K562 (cell line): ENCODE data around the gene CACTIN. TPM values are rescaled to one million over a fixed set of nuclear protein-coding genes. Genes with fewer than 3 reads are reported as not detected.
A peak's percentile ranks its signal among the peaks of the same experiment; 100 is the strongest.

ENCODE experiments used
- ATAC-seq: fragments of 200-7000 bp; cut with Tn5 transposase; 3 replicates; pipeline ENCODE4 v1.9.1; 2020; ENCODE audit warnings: moderate library complexity
- BruUV-seq: library from RNA; stranded (reverse); fragments of 400-500 nt; replicated peaks from 2 replicates; lab custom pipeline; 2021; lab: Mats Ljungman, UMichigan
- CTCF ChIA-PET: fragments of 300-600 bp; formaldehyde crosslinking; extraction: SDS; loops from one replicate; lab custom pipeline; 2021; ENCODE audit warnings: low intra/inter-chr PET ratio; lab: Yijun Ruan, JAX
- POLR2A ChIA-PET: fragments of 300-600, 350-650 bp; sonication (Branson Sonifier 250); formaldehyde crosslinking; extraction: SDS; loops from one replicate; lab custom pipeline; 2021; ENCODE audit warnings: antibody characterized with exemption, inconsistent platforms; lab: Yijun Ruan, JAX
- DNase-seq, 4 experiments: peaks; one replicate each; pipeline versions ENCODE4 v3.0.0 to v3.0.0-alpha.2; 2011 to 2018; ENCODE audit warnings: low spot score in 3 of 4, mixed read lengths in 3 of 4; ENCODE audit errors: extremely low read depth in 1 of 4
- FAIRE-seq: peaks from 2 replicates; lab custom pipeline; 2011; peaks lifted over from hg19 to GRCh38; lab: Jason Lieb, UNC
- H2AFZ ChIP-seq: 2 replicates; pipeline ENCODE4 v1.6.0; 2011; ENCODE audit warnings: low read depth, low read length, control low read depth, inconsistent platforms
- H3K27ac ChIP-seq: fragments of 200-600 bp; 3 replicates; pipeline ENCODE4 v1.8.0; 2011; ENCODE audit warnings: low read depth, mild to moderate bottlenecking, control low read depth, inconsistent platforms, low read length, moderate library complexity, mixed read lengths; ENCODE audit errors: extremely low read depth
- H3K27me3 ChIP-seq, 2 experiments: fragments of 300-600 bp in 1 of 2; 2 replicates in 1 of 2; 3 replicates in 1 of 2; pipeline versions ENCODE4 v1.6.0 to v1.8.0; 2011; ENCODE audit warnings: inconsistent platforms in 2 of 2, low read length in 2 of 2, mild to moderate bottlenecking in 1 of 2, mixed read lengths in 1 of 2, moderate library complexity in 1 of 2; ENCODE audit not compliant: control insufficient read depth in 2 of 2, insufficient read depth in 2 of 2
- H3K36me3 ChIP-seq: fragments of 300-600 bp; 3 replicates; pipeline ENCODE4 v1.8.0; 2011; ENCODE audit warnings: mild to moderate bottlenecking, low read length, inconsistent platforms; ENCODE audit not compliant: control insufficient read depth, insufficient read depth
- H3K4me1 ChIP-seq, 2 experiments: fragments of 200-600 bp in 1 of 2; replicated peaks in 1 of 2; 2 replicates in 1 of 2; 3 replicates in 1 of 2; pipeline versions ENCODE4 v1.5.1 to v1.8.0; 2011; ENCODE audit warnings: inconsistent platforms in 2 of 2, low read length in 2 of 2, mild to moderate bottlenecking in 1 of 2, mixed read lengths in 1 of 2, moderate library complexity in 1 of 2; ENCODE audit not compliant: control insufficient read depth in 2 of 2, insufficient read depth in 2 of 2
- H3K4me2 ChIP-seq: 2 replicates; pipeline ENCODE4 v1.6.1; 2011; ENCODE audit warnings: low read length, control low read depth, inconsistent platforms, mixed read lengths; ENCODE audit not compliant: insufficient read depth
- H3K4me3 ChIP-seq: fragments of 200-600 bp; sonication (generic), shearing (Covaris generic); 2 replicates; pipeline ENCODE4 v1.5.1; 2016; ENCODE audit warnings: control low read depth, inconsistent platforms
- H3K79me2 ChIP-seq: fragments of 200-600 bp; 3 replicates; pipeline ENCODE4 v1.8.0; 2011; ENCODE audit warnings: low read length, inconsistent platforms; ENCODE audit not compliant: control insufficient read depth, insufficient read depth
- H3K9ac ChIP-seq, 2 experiments: 2 replicates each; pipeline versions ENCODE4 v1.6.0 to v1.6.1; 2011; ENCODE audit warnings: low read depth in 2 of 2, low read length in 2 of 2, control low read depth in 1 of 2, inconsistent platforms in 1 of 2, mild to moderate bottlenecking in 1 of 2, mixed read lengths in 1 of 2; ENCODE audit not compliant: insufficient read depth in 1 of 2
- H3K9me1 ChIP-seq: one replicate; pipeline ENCODE4 v1.6.0; 2011; ENCODE audit warnings: inconsistent platforms, mild to moderate bottlenecking, low read length, moderate library complexity; ENCODE audit not compliant: control insufficient read depth, insufficient read depth
- H3K9me3 ChIP-seq: replicated peaks from 2 replicates; pipeline ENCODE4 v1.5.1; 2011; ENCODE audit warnings: low read depth, low read length, inconsistent platforms; ENCODE audit not compliant: control insufficient read depth, insufficient read depth
- H4K20me1 ChIP-seq: replicated peaks from 2 replicates; pipeline ENCODE4 v1.6.1; 2011; ENCODE audit warnings: low read length, inconsistent platforms, mixed read lengths; ENCODE audit not compliant: control insufficient read depth, insufficient read depth
- FOSL1 ChIP-seq: fragments of 200-800 bp; sonication (Bioruptor generic); conservative IDR thresholded peaks from 2 replicates; pipeline ENCODE4 v1.6.1; 2016; ENCODE audit warnings: missing genetic modification characterization, missing compliant biosample characterization
- HMGN3 ChIP-seq: IDR thresholded peaks from 2 replicates; pipeline ENCODE4 v1.6.1; 2011; ENCODE audit warnings: borderline replicate concordance, low read depth, mild to moderate bottlenecking, mixed read lengths, low read length; ENCODE audit not compliant: insufficient read length; ENCODE audit errors: extremely low read depth
- SIN3B ChIP-seq: fragments of 450-650 bp; IDR thresholded peaks from 2 replicates; pipeline ENCODE4 v1.6.1; 2017; ENCODE audit warnings: low read depth, mild to moderate bottlenecking, moderate library complexity
- ZFX ChIP-seq: sonication (generic); formaldehyde crosslinking; IDR thresholded peaks from 2 replicates; pipeline ENCODE4 v1.8.0; 2022; ENCODE audit warnings: mild to moderate bottlenecking, missing genetic modification reagents, moderate library complexity
- ZNF232 ChIP-seq: sonication (generic); formaldehyde crosslinking; IDR thresholded peaks from 2 replicates; pipeline ENCODE4 v1.8.0; 2022; ENCODE audit warnings: mild to moderate bottlenecking, missing genetic modification reagents
- ZNF263 ChIP-seq: sonication (generic); formaldehyde crosslinking; IDR thresholded peaks from 2 replicates; pipeline ENCODE4 v1.8.0; 2022; ENCODE audit warnings: mild to moderate bottlenecking, missing genetic modification reagents, borderline replicate concordance
- ZNF444 ChIP-seq: fragments of 250-450 bp; sonication (Bioruptor Pico); IDR thresholded peaks from 2 replicates; pipeline ENCODE4 v1.4.0; 2020; ENCODE audit warnings: mild to moderate bottlenecking, moderate library complexity
- WGBS: fragments of 100-300 bp; shearing (Covaris generic); methylation state at CpG from one replicate; pipeline ENCODE4 v1.1.6; 2016; ENCODE audit warnings: low coverage, mixed read lengths; ENCODE audit not compliant: insufficient coverage; ENCODE audit errors: missing lambda C conversion rate; 5-methylcytosine and 5-hydroxymethylcytosine counted together
- in situ Hi-C: fragments of 300-500 bp; cut with MboI; formaldehyde crosslinking; loops from 4 replicates; pipeline ENCODE4 v1.15.0; 2018; ENCODE audit warnings: inconsistent platforms, mixed read lengths
- intact Hi-C: fragments of 100-400 bp; cut with micrococcal nuclease; formaldehyde crosslinking; loops from 2 replicates; pipeline ENCODE4 v1.14.2; 2022
- polyA plus RNA-seq, 8 experiments: library from polyadenylated mRNA; depleted of rRNA in 4 of 8; stranded (reverse) in 5 of 8; unstranded in 3 of 8; fragments of >200 nt; fragmentation: Nextera tagmentation in 2 of 8; fragmentation: Illumina TruSeq in 1 of 8; extraction: Ambion mirVana in 2 of 8; extraction: Trizol in 1 of 8; gene quantifications; 2 replicates each; pipeline versions ENCODE4 v1.2.1 to v1.2.3, GENCODE V29; 2011 to 2014; ENCODE audit warnings: inconsistent platforms in 1 of 8, missing spikeins in 1 of 8
- total RNA-seq, 7 experiments: library from RNA; depleted of rRNA in 6 of 7; stranded (reverse); fragments of >200 nt in 6 of 7; fragmentation: Illumina TruSeq in 2 of 7; extraction: Trizol in 2 of 7; gene quantifications; 2 replicates each; pipeline versions ENCODE4 v1.2.1 to v1.2.3, GENCODE V29; 2011 to 2021; ENCODE audit warnings: low replicate concordance in 1 of 7
- TF ChIP-seq, protein P1 (sequence below): fragments of 200-600 bp; sonication (generic); IDR thresholded peaks from one replicate; pipeline ENCODE4 v1.6.1; 2012; ENCODE audit warnings: mild to moderate bottlenecking, low read depth, low read length, inconsistent platforms

Gene CACTIN
- total and polyA plus RNA-seq, 9 of the 15 experiments (the other 6 are each of a cell fraction or from before 2014, with no cell fraction given) = 0.15 to 49.2 (median 15.0) TPM

DNA sequence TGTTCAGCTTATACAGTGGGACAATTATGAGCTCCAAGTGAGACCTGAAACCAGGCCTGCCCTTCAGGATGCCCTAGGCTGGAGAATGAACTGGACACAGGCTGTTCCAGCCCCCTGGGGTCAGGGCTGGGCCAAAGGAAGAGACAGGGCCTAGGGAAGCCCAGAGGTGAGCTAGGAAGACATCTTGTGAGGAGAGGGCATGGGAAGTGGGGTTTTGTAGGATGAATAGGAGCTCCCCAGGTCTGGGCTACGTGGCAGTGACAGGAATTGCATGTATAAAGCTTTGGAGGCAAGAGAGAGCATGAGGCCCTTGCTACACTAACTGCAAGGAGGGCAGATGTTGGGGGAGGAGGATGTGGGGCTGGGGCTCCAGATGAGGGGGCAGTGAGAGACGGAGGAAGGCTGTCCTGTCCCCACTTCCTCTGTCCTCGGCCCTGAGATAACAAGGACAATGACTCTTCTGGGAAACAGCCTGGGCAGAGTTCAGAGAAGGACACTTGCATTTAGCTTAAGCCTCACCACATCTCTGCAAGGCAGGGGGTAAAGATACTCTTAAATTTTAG lies 18.4 kb downstream of the CACTIN start:
- ChIA-PET CTCF (no interaction called here), POLR2A (interaction anchor here (0.5 to 4.0 kb wide), 15 partner anchors 12 to 833 kb away, joined by 3 to 29 read pairs (median 4); partner anchors contain the start of gene MFSD12)
- DNase-seq (peak in 2 of 4 experiments; percentile 84 to 89), FAIRE-seq (peak; percentile 99), ATAC-seq (peak; percentile 36)
- no TSS peak for BruUV-seq
- H4K20me1 ChIP-seq = no peaks in the 10 kb centered on the region
- no peaks in the 10 kb centered on the region; the same call in 1 of the 2 replicates for H3K9me3 ChIP-seq
- peak overlapping the region; percentile 91 for H3K4me2 ChIP-seq
- peaks cover 42 to 98% of the 10 kb centered on the region in 2 experiments for H3K4me1 ChIP-seq
- H3K36me3 ChIP-seq = peaks cover 47% of the 10 kb centered on the region; the same call in 2 of the 3 replicates
- H3K9ac ChIP-seq = peak overlapping the region; percentile 92
- in situ Hi-C loops (no loop called here), intact Hi-C loops (loop anchor here (10.0 kb wide), 1 partner anchor 63 kb away; no protein-coding TSS in a partner anchor)
- H2AFZ ChIP-seq = peak overlapping the region; percentile 79
- peaks cover 2% of the 10 kb centered on the region for H3K9me1 ChIP-seq
- H3K4me3 ChIP-seq = peak overlapping the region; percentile 89
- H3K79me2 ChIP-seq = peaks cover 47% of the 10 kb centered on the region
- H3K27ac ChIP-seq = peak overlapping the region; percentile 98
- 3% methylated on average over 3 of the region's 3 CpGs for WGBS
- H3K27me3 ChIP-seq = no peaks in the 10 kb centered on the region
- peak; percentile 9 for TF ChIP-seq HMGN3
- no peak; the same call in 1 of the 2 replicates for TF ChIP-seq ZFX (CRISPR knock-in tag)
- no peak for TF ChIP-seq ZNF444 (CRISPR knock-in tag)
- TF ChIP-seq SIN3B = no peak
- no peak for TF ChIP-seq ZNF232 (CRISPR knock-in tag)
- TF ChIP-seq FOSL1 (tag) = no peak
- TF ChIP-seq ZNF263 (CRISPR knock-in tag) = no peak
- TF ChIP-seq, protein P1, sequence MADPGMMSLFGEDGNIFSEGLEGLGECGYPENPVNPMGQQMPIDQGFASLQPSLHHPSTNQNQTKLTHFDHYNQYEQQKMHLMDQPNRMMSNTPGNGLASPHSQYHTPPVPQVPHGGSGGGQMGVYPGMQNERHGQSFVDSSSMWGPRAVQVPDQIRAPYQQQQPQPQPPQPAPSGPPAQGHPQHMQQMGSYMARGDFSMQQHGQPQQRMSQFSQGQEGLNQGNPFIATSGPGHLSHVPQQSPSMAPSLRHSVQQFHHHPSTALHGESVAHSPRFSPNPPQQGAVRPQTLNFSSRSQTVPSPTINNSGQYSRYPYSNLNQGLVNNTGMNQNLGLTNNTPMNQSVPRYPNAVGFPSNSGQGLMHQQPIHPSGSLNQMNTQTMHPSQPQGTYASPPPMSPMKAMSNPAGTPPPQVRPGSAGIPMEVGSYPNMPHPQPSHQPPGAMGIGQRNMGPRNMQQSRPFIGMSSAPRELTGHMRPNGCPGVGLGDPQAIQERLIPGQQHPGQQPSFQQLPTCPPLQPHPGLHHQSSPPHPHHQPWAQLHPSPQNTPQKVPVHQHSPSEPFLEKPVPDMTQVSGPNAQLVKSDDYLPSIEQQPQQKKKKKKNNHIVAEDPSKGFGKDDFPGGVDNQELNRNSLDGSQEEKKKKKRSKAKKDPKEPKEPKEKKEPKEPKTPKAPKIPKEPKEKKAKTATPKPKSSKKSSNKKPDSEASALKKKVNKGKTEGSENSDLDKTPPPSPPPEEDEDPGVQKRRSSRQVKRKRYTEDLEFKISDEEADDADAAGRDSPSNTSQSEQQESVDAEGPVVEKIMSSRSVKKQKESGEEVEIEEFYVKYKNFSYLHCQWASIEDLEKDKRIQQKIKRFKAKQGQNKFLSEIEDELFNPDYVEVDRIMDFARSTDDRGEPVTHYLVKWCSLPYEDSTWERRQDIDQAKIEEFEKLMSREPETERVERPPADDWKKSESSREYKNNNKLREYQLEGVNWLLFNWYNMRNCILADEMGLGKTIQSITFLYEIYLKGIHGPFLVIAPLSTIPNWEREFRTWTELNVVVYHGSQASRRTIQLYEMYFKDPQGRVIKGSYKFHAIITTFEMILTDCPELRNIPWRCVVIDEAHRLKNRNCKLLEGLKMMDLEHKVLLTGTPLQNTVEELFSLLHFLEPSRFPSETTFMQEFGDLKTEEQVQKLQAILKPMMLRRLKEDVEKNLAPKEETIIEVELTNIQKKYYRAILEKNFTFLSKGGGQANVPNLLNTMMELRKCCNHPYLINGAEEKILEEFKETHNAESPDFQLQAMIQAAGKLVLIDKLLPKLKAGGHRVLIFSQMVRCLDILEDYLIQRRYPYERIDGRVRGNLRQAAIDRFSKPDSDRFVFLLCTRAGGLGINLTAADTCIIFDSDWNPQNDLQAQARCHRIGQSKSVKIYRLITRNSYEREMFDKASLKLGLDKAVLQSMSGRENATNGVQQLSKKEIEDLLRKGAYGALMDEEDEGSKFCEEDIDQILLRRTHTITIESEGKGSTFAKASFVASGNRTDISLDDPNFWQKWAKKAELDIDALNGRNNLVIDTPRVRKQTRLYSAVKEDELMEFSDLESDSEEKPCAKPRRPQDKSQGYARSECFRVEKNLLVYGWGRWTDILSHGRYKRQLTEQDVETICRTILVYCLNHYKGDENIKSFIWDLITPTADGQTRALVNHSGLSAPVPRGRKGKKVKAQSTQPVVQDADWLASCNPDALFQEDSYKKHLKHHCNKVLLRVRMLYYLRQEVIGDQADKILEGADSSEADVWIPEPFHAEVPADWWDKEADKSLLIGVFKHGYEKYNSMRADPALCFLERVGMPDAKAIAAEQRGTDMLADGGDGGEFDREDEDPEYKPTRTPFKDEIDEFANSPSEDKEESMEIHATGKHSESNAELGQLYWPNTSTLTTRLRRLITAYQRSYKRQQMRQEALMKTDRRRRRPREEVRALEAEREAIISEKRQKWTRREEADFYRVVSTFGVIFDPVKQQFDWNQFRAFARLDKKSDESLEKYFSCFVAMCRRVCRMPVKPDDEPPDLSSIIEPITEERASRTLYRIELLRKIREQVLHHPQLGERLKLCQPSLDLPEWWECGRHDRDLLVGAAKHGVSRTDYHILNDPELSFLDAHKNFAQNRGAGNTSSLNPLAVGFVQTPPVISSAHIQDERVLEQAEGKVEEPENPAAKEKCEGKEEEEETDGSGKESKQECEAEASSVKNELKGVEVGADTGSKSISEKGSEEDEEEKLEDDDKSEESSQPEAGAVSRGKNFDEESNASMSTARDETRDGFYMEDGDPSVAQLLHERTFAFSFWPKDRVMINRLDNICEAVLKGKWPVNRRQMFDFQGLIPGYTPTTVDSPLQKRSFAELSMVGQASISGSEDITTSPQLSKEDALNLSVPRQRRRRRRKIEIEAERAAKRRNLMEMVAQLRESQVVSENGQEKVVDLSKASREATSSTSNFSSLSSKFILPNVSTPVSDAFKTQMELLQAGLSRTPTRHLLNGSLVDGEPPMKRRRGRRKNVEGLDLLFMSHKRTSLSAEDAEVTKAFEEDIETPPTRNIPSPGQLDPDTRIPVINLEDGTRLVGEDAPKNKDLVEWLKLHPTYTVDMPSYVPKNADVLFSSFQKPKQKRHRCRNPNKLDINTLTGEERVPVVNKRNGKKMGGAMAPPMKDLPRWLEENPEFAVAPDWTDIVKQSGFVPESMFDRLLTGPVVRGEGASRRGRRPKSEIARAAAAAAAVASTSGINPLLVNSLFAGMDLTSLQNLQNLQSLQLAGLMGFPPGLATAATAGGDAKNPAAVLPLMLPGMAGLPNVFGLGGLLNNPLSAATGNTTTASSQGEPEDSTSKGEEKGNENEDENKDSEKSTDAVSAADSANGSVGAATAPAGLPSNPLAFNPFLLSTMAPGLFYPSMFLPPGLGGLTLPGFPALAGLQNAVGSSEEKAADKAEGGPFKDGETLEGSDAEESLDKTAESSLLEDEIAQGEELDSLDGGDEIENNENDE = no peak
